ENCODE data around the gene UVRAG.

UVRAG gene

GRCh38 chr11:76095891-76096290, 280.9 kb downstream of the UVRAG start:
- Histone ChIP-seq H3K27ac (ENCODE audit: low read length) (no peak overlapping the region), H2AFZ (ENCODE audit: low read length) (no peak overlapping the region), H3K4me3 (ENCODE audit: low read length) (no peak overlapping the region), H3K9me2 (replicated peaks; ENCODE audit: insufficient read depth, low read length) (no peaks in the 10 kb centered on the region), H3K4me2 (ENCODE audit: low read depth, low read length) (no peak overlapping the region), H3K4me1 (ENCODE audit: low read length) (no peaks in the 10 kb centered on the region), H3F3A (ENCODE audit: insufficient read depth, low read length) (no peaks in the 10 kb centered on the region), H4K20me1 (ENCODE audit: insufficient read depth, low read length) (no peaks in the 10 kb centered on the region), H3K79me2 (ENCODE audit: low read length) (no peaks in the 10 kb centered on the region), H3K36me3 (replicated peaks; ENCODE audit: insufficient read depth, low read length) (no peaks in the 10 kb centered on the region), H3K27me3 (replicated peaks; ENCODE audit: insufficient read depth, low read length) (no peaks in the 10 kb centered on the region), H3K9me3 (replicated peaks; ENCODE audit: insufficient read depth, low read length) (no peaks in the 10 kb centered on the region), H3K9ac (ENCODE audit: low read length) (no peak overlapping the region)
- TF ChIP-seq EZH2 (optimal IDR thresholded peaks at IDR 0.05; ENCODE audit: low read depth, low read length) (no peak), EZH2phosphoT487 (IDR thresholded peaks at IDR 0.05; ENCODE audit: low read length) (no peak)
- DNase-seq, result no peak

- Histone ChIP-seq H3K27ac (ENCODE audit: low read length) (no peak overlapping the region), H4K20me1 (ENCODE audit: insufficient read depth, low read length) (no peaks in the 10 kb centered on the region), H3K9me2 (replicated peaks; ENCODE audit: insufficient read depth, low read length) (no peaks in the 10 kb centered on the region), H3K9ac (ENCODE audit: low read length) (no peak overlapping the region), H2AFZ (ENCODE audit: low read length) (no peak overlapping the region), H3F3A (ENCODE audit: insufficient read depth, low read length) (no peaks in the 10 kb centered on the region), H3K79me2 (ENCODE audit: low read length) (no peaks in the 10 kb centered on the region), H3K4me2 (ENCODE audit: low read depth, low read length) (no peak overlapping the region), H3K9me3 (replicated peaks; ENCODE audit: insufficient read depth, low read length) (no peaks in the 10 kb centered on the region), H3K4me1 (ENCODE audit: low read length) (no peaks in the 10 kb centered on the region), H3K36me3 (replicated peaks; ENCODE audit: insufficient read depth, low read length) (no peaks in the 10 kb centered on the region), H3K27me3 (replicated peaks; ENCODE audit: insufficient read depth, low read length) (no peaks in the 10 kb centered on the region), H3K4me3 (ENCODE audit: low read length) (no peak overlapping the region)
- no peak for DNase-seq
- TF ChIP-seq EZH2 (optimal IDR thresholded peaks at IDR 0.05; ENCODE audit: low read depth, low read length) (no peak), CTCF (IDR thresholded peaks at IDR 0.05; ENCODE audit: low read length) (no peak), EZH2phosphoT487 (IDR thresholded peaks at IDR 0.05; ENCODE audit: low read length) (no peak)
Measured at GRCh38 chr11:76096552-76096951, 281.5 kb downstream of the UVRAG start.

- Histone ChIP-seq H3K36me3 (replicated peaks; ENCODE audit: insufficient read depth, low read length) (no peaks in the 10 kb centered on the region), H3K9me2 (replicated peaks; ENCODE audit: insufficient read depth, low read length) (no peaks in the 10 kb centered on the region)
- no peak for DNase-seq
Measured at GRCh38 chr11:76102802-76103201, 287.8 kb downstream of the UVRAG start.

More at GRCh38 chr11:76102802-76103201, 287.8 kb downstream of the UVRAG start:
- Histone ChIP-seq H3K4me3 (ENCODE audit: low read length) (no peak overlapping the region), H2AFZ (ENCODE audit: low read length) (no peak overlapping the region), H4K20me1 (ENCODE audit: insufficient read depth, low read length) (no peaks in the 10 kb centered on the region), H3F3A (ENCODE audit: insufficient read depth, low read length) (no peaks in the 10 kb centered on the region), H3K79me2 (ENCODE audit: low read length) (no peaks in the 10 kb centered on the region), H3K4me2 (ENCODE audit: low read depth, low read length) (no peak overlapping the region), H3K9me3 (replicated peaks; ENCODE audit: insufficient read depth, low read length) (no peaks in the 10 kb centered on the region), H3K27ac (ENCODE audit: low read length) (no peak overlapping the region), H3K4me1 (ENCODE audit: low read length) (no peaks in the 10 kb centered on the region), H3K27me3 (replicated peaks; ENCODE audit: insufficient read depth, low read length) (no peaks in the 10 kb centered on the region), H3K9ac (ENCODE audit: low read length) (no peak overlapping the region)
- TF ChIP-seq EZH2phosphoT487 (IDR thresholded peaks at IDR 0.05; ENCODE audit: low read length) (no peak), CTCF (IDR thresholded peaks at IDR 0.05; ENCODE audit: low read length) (no peak), EZH2 (optimal IDR thresholded peaks at IDR 0.05; ENCODE audit: low read depth, low read length) (no peak)
